Mesangial cell (primary cell): ENCODE measurements around the gene PDIA4. TPM values are rescaled to one million over a fixed set of nuclear protein-coding genes. Genes with fewer than 3 reads are reported as not detected.

Experiments
- total RNA-seq: library from RNA; depleted of rRNA; stranded (reverse); fragments of >200 nt; gene quantifications from 2 replicates; pipeline ENCODE4 v1.2.3, GENCODE V29; 2015

The PDIA4 gene
- total RNA-seq = 157 and 292 TPM in 2 replicates

DNA sequence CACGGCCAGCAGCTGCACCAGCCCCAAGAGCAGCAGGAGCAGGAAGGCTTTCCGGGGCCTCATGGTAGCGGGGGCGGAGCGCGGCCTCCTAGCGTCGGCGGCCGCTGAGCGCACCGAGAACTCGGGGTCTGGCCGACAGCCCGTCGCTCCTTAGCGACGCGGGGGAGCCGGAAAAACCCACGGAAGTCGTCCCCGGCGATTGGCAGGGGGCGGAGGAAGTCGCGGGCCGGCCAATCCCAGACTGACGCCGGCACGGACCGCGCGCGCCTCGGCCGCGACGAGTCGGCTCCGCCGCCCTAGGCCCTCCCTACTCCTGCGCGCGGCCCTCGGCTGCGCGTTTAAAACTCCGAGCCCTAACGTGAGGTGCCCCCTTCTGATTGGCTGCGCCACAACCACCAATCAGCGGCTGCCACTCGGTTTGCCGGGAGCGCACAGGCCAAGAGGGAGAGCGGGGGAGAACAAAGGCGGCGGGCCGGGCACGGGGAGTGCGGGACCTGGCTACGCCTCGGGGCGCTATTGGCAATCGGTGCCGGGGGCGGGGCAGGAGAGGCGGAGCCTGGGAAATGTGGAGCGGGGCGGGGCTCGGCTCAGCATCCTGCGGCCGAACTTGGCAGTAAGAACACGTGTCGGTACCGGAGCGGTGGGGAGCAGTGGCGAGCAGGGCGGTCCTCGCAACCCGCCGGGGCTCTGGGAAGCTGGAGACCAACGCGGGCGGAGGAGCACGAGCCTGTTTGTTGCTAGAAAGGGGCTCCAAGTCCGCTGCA is at the start of gene PDIA4:
PDIA4 (minus strand) TSS at position 160 of the 764 bp plus-strand sequence; CDS start at position 63, 97 bp downstream.

Other genes starting within 250 kb of the PDIA4 start
- 4.2 and 17.8 TPM in 2 replicates for gene EZH2, start 144.2 kb downstream of the PDIA4 start, total RNA-seq
- 2.8 and 9.0 TPM in 2 replicates for gene ZNF786, start 62.2 kb upstream of the PDIA4 start, total RNA-seq
- gene ZNF425, start 97.8 kb upstream of the PDIA4 start, total RNA-seq = 0.81 and 2.8 TPM in 2 replicates
- gene ZNF398, start 118.9 kb upstream of the PDIA4 start, total RNA-seq = 10.1 and 10.8 TPM in 2 replicates
- 20.2 and 29.2 TPM in 2 replicates for gene ZNF282, start 167.0 kb upstream of the PDIA4 start, total RNA-seq
- gene ZNF212, start 211.1 kb upstream of the PDIA4 start, total RNA-seq = 6.2 and 6.3 TPM in 2 replicates
- 5.7 and 9.6 TPM in 2 replicates for gene ZNF783, start 233.7 kb upstream of the PDIA4 start, total RNA-seq